ENCODE results near the gene SKOR1. TPM values are rescaled to one million over a fixed set of nuclear protein-coding genes. Genes with fewer than 3 reads are reported as not detected.

Gene SKOR1
- total RNA-seq, 6 experiments from 2014 or later: 0.05 to 0.13 (median 0.09) TPM; not detected in 1

GRCh38 chr15:67862750-67863441 lies 37.6 kb downstream of the SKOR1 start:
- DNase-seq: no peak
- H3K27me3 Mint-ChIP-seq (ENCODE audit: insufficient read depth): peaks cover 2% of the 10 kb centered on the region
- H3K36me3 Mint-ChIP-seq (ENCODE audit: low read depth): no peaks in the 10 kb centered on the region
- no peak overlapping the region for H3K27ac Mint-ChIP-seq
- no peaks in the 10 kb centered on the region for H3K9me3 Mint-ChIP-seq
- H3K4me3 Mint-ChIP-seq: peak overlapping the region; percentile 78
- peaks cover 12% of the 10 kb centered on the region for H3K4me1 Mint-ChIP-seq (ENCODE audit: low read depth)
- TF ChIP-seq, protein P1, sequence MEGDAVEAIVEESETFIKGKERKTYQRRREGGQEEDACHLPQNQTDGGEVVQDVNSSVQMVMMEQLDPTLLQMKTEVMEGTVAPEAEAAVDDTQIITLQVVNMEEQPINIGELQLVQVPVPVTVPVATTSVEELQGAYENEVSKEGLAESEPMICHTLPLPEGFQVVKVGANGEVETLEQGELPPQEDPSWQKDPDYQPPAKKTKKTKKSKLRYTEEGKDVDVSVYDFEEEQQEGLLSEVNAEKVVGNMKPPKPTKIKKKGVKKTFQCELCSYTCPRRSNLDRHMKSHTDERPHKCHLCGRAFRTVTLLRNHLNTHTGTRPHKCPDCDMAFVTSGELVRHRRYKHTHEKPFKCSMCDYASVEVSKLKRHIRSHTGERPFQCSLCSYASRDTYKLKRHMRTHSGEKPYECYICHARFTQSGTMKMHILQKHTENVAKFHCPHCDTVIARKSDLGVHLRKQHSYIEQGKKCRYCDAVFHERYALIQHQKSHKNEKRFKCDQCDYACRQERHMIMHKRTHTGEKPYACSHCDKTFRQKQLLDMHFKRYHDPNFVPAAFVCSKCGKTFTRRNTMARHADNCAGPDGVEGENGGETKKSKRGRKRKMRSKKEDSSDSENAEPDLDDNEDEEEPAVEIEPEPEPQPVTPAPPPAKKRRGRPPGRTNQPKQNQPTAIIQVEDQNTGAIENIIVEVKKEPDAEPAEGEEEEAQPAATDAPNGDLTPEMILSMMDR (IDR thresholded peaks at IDR 0.05): no peak

GRCh38 chr15:67863442-67863987 lies 38.2 kb downstream of the SKOR1 start:
- Mint-ChIP-seq H3K4me3 (peak overlapping the region; percentile 78), H3K27ac (no peak overlapping the region), H3K36me3 (ENCODE audit: low read depth) (no peaks in the 10 kb centered on the region), H3K4me1 (ENCODE audit: low read depth) (peaks cover 12% of the 10 kb centered on the region), H3K9me3 (no peaks in the 10 kb centered on the region), H3K27me3 (ENCODE audit: insufficient read depth) (peaks cover 2% of the 10 kb centered on the region)
- TF ChIP-seq, protein P1 (IDR thresholded peaks at IDR 0.05): peak; percentile 96
- peak; percentile 58 for DNase-seq

DNA sequence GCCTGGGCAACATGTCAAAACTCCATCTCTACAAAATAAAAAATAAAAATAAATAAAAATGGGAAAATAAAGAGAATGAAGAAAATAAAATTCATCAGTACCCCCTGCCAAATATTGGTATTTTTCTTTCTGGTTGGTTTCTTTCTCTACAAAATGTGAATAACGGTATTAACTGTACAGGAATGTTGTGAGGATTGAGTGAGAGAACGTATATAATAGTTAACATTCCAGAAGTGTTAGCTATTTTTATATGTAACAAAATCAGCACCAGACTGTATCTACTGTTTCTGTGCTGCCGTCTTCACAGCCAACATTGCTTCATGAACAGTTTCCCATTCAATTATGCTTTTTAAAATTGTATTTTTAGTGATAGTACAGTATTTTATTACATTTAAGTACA lies 40.0 kb downstream of the SKOR1 start:
- Mint-ChIP-seq H3K36me3 (ENCODE audit: low read depth) (peaks cover 10% of the 10 kb centered on the region), H3K9me3 (peaks cover 9% of the 10 kb centered on the region; the same call in 1 of the 2 replicates), H3K27me3 (ENCODE audit: insufficient read depth) (peaks cover 7% of the 10 kb centered on the region), H3K4me3 (no peak overlapping the region), H3K4me1 (ENCODE audit: low read depth) (peaks cover 12% of the 10 kb centered on the region), H3K27ac (no peak overlapping the region)
- TF ChIP-seq, protein P1 (IDR thresholded peaks at IDR 0.05): no peak
- no peak for DNase-seq

DNA sequence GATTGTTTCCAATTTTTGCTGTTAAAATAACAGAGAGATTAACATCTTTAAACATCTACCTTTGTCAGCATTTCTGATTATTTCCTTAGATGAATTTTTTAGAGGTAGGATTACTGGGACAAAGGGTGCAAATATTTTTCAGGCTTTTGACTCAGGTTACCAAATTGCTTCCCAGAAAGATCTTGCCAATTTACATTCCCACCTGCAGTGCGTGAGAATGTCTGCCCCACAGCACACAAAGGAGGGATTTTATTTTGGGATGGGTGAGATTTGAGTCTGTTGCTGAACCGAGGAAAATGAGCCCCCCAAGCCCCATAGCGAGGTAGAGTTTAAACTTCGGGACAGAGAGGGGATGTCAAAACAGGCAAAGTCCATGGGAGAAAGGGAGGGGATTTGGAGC lies 40.5 kb downstream of the SKOR1 start:
- Mint-ChIP-seq H3K9me3 (peaks cover 9% of the 10 kb centered on the region; the same call in 1 of the 2 replicates), H3K27me3 (ENCODE audit: insufficient read depth) (peaks cover 7% of the 10 kb centered on the region), H3K4me3 (no peak overlapping the region), H3K27ac (no peak overlapping the region), H3K36me3 (ENCODE audit: low read depth) (peaks cover 10% of the 10 kb centered on the region), H3K4me1 (ENCODE audit: low read depth) (peaks cover 12% of the 10 kb centered on the region)
- TF ChIP-seq, protein P1 (IDR thresholded peaks at IDR 0.05): no peak
- no peak for DNase-seq

- Mint-ChIP-seq H3K4me3 (no peak overlapping the region), H3K27me3 (ENCODE audit: insufficient read depth) (peaks cover 14% of the 10 kb centered on the region), H3K4me1 (ENCODE audit: low read depth) (peaks cover 5% of the 10 kb centered on the region; the same call in 1 of the 2 replicates), H3K9me3 (peaks cover 14% of the 10 kb centered on the region), H3K27ac (no peak overlapping the region), H3K36me3 (ENCODE audit: low read depth) (peaks cover 16% of the 10 kb centered on the region)
- TF ChIP-seq, protein P1 (IDR thresholded peaks at IDR 0.05): no peak
- DNase-seq: no peak
These were observed 44.4 kb downstream of the SKOR1 start for GRCh38 chr15:67869701-67870100.
